SJCRH30 (cell line): ENCODE measurements around the gene KCNB1. TPM values are rescaled to one million over a fixed set of nuclear protein-coding genes. Genes with fewer than 3 reads are reported as not detected.

ENCODE experiments used
- total RNA-seq: library from RNA; depleted of rRNA; stranded (reverse); fragments of >200 nt; shearing (Covaris generic); gene quantifications from 2 replicates; pipeline ENCODE4 v1.2.3, GENCODE V29; 2014; rRNA removed

KCNB1 gene
- total RNA-seq, 1 experiment from 2014 or later, result 0.10 TPM

Other genes starting within 250 kb of the KCNB1 start
- gene ZNFX1, start 204.6 kb downstream of the KCNB1 start, total RNA-seq, result 23.8 and 25.5 TPM in 2 replicates
- 0.28 and 0.56 TPM in 2 replicates for gene PTGIS, start 85.5 kb upstream of the KCNB1 start, total RNA-seq
- 79.6 and 81.1 TPM in 2 replicates for gene B4GALT5, start 231.2 kb upstream of the KCNB1 start, total RNA-seq